Measurements from ENCODE around the gene DHDH. TPM values are rescaled to one million over a fixed set of nuclear protein-coding genes. Genes with fewer than 3 reads are reported as not detected.

The DHDH gene
- total and polyA plus RNA-seq, 2 of the 13 experiments (the other 11 are each of a cell fraction or from before 2014, with no cell fraction given) = 0.13 to 0.91 TPM

DNA sequence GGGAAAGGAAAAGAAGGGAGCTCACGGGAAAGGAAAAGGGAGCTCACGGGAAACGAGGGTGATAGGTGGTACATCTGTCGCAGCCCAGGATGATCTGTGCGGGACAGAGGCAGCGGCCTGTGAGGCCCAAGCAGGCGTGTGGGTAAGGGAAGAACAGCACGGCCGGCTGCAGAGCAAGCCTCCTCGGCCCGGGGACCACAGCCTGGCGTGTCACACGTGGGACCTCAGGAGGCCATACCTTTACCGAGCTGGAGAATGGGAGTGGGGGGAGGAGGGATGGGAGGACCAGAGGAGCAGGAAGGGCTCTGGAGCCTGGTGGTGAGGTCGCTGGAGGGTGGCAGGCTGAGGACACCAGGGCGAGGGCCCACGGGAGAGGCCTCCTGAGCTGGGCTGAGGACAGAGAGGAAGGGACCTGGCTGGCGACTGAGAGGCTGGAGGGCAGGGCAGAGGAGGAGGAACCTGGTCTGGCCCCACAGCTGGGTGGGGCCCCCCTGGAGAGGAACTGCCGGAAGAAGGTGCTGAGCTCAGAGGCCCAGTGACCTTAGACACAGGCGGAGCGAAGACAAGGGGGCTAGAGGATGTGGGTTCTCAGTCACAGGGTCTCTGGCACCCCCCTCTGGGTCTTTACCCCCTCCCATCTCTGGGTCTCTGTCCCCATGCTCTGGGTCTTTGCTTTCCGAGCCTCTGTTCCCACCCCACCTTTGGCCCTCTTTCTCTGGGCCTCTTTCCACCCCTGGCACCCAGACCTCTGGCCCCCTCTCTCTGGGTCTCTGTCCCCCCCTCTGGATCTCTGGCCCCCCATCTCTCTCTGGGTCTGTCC lies 28.7 kb downstream of the DHDH start (continued):
- TF ChIP-seq JUND (CRISPR knock-in tag; IDR thresholded peaks at IDR 0.05) = no peak
- TF ChIP-seq ZSCAN9 (CRISPR knock-in tag; IDR thresholded peaks at IDR 0.05; ENCODE audit: borderline replicate concordance) = peak; percentile 75
- TF ChIP-seq, protein P1, sequence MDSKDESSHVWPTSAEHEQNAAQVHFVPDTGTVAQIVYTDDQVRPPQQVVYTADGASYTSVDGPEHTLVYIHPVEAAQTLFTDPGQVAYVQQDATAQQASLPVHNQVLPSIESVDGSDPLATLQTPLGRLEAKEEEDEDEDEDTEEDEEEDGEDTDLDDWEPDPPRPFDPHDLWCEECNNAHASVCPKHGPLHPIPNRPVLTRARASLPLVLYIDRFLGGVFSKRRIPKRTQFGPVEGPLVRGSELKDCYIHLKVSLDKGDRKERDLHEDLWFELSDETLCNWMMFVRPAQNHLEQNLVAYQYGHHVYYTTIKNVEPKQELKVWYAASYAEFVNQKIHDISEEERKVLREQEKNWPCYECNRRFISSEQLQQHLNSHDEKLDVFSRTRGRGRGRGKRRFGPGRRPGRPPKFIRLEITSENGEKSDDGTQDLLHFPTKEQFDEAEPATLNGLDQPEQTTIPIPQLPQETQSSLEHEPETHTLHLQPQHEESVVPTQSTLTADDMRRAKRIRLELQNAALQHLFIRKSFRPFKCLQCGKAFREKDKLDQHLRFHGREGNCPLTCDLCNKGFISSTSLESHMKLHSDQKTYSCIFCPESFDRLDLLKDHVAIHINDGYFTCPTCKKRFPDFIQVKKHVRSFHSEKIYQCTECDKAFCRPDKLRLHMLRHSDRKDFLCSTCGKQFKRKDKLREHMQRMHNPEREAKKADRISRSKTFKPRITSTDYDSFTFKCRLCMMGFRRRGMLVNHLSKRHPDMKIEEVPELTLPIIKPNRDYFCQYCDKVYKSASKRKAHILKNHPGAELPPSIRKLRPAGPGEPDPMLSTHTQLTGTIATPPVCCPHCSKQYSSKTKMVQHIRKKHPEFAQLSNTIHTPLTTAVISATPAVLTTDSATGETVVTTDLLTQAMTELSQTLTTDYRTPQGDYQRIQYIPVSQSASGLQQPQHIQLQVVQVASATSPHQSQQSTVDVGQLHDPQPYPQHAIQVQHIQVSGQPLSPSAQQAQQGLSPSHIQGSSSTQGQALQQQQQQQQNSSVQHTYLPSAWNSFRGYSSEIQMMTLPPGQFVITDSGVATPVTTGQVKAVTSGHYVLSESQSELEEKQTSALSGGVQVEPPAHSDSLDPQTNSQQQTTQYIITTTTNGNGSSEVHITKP (CRISPR knock-in tag; IDR thresholded peaks at IDR 0.05; ENCODE audit: low read depth) = no peak
- TF ChIP-seq HNRNPH1 (optimal IDR thresholded peaks at IDR 0.05; ENCODE audit: low read depth, low read length) = peak; percentile 97
- no peak for TF ChIP-seq SNRNP70 (IDR thresholded peaks at IDR 0.05; ENCODE audit: low read depth, low read length)
- peak; percentile 30; the same call in 1 of the 2 replicates for TF ChIP-seq PHF21A (CRISPR knock-in tag; IDR thresholded peaks at IDR 0.05)
- TF ChIP-seq, protein P2, sequence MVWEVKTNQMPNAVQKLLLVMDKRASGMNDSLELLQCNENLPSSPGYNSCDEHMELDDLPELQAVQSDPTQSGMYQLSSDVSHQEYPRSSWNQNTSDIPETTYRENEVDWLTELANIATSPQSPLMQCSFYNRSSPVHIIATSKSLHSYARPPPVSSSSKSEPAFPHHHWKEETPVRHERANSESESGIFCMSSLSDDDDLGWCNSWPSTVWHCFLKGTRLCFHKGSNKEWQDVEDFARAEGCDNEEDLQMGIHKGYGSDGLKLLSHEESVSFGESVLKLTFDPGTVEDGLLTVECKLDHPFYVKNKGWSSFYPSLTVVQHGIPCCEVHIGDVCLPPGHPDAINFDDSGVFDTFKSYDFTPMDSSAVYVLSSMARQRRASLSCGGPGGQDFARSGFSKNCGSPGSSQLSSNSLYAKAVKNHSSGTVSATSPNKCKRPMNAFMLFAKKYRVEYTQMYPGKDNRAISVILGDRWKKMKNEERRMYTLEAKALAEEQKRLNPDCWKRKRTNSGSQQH (CRISPR knock-in tag; IDR thresholded peaks at IDR 0.05; ENCODE audit: low read depth) = peak; percentile 45; the same call in 1 of the 2 replicates
- TF ChIP-seq, protein P3, sequence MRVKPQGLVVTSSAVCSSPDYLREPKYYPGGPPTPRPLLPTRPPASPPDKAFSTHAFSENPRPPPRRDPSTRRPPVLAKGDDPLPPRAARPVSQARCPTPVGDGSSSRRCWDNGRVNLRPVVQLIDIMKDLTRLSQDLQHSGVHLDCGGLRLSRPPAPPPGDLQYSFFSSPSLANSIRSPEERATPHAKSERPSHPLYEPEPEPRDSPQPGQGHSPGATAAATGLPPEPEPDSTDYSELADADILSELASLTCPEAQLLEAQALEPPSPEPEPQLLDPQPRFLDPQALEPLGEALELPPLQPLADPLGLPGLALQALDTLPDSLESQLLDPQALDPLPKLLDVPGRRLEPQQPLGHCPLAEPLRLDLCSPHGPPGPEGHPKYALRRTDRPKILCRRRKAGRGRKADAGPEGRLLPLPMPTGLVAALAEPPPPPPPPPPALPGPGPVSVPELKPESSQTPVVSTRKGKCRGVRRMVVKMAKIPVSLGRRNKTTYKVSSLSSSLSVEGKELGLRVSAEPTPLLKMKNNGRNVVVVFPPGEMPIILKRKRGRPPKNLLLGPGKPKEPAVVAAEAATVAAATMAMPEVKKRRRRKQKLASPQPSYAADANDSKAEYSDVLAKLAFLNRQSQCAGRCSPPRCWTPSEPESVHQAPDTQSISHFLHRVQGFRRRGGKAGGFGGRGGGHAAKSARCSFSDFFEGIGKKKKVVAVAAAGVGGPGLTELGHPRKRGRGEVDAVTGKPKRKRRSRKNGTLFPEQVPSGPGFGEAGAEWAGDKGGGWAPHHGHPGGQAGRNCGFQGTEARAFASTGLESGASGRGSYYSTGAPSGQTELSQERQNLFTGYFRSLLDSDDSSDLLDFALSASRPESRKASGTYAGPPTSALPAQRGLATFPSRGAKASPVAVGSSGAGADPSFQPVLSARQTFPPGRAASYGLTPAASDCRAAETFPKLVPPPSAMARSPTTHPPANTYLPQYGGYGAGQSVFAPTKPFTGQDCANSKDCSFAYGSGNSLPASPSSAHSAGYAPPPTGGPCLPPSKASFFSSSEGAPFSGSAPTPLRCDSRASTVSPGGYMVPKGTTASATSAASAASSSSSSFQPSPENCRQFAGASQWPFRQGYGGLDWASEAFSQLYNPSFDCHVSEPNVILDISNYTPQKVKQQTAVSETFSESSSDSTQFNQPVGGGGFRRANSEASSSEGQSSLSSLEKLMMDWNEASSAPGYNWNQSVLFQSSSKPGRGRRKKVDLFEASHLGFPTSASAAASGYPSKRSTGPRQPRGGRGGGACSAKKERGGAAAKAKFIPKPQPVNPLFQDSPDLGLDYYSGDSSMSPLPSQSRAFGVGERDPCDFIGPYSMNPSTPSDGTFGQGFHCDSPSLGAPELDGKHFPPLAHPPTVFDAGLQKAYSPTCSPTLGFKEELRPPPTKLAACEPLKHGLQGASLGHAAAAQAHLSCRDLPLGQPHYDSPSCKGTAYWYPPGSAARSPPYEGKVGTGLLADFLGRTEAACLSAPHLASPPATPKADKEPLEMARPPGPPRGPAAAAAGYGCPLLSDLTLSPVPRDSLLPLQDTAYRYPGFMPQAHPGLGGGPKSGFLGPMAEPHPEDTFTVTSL (CRISPR knock-in tag; IDR thresholded peaks at IDR 0.05; ENCODE audit: borderline replicate concordance) = no peak
- no peak for TF ChIP-seq SOX6 (IDR thresholded peaks at IDR 0.05)
- peak; percentile 58 for TF ChIP-seq SOX6 (CRISPR knock-in tag; IDR thresholded peaks at IDR 0.05)
- TF ChIP-seq ZNF496 (CRISPR knock-in tag; IDR thresholded peaks at IDR 0.05; ENCODE audit: insufficient replicate concordance) = no peak
- no peak for TF ChIP-seq ZNF570 (CRISPR knock-in tag; IDR thresholded peaks at IDR 0.05; ENCODE audit: borderline replicate concordance)
- TF ChIP-seq, protein P4, sequence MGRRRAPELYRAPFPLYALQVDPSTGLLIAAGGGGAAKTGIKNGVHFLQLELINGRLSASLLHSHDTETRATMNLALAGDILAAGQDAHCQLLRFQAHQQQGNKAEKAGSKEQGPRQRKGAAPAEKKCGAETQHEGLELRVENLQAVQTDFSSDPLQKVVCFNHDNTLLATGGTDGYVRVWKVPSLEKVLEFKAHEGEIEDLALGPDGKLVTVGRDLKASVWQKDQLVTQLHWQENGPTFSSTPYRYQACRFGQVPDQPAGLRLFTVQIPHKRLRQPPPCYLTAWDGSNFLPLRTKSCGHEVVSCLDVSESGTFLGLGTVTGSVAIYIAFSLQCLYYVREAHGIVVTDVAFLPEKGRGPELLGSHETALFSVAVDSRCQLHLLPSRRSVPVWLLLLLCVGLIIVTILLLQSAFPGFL (CRISPR knock-in tag; IDR thresholded peaks at IDR 0.05) = no peak
- TF ChIP-seq CREB1 (IDR thresholded peaks at IDR 0.05) = no peak
- TF ChIP-seq CREB1 (CRISPR knock-in tag; IDR thresholded peaks at IDR 0.05) = no peak
- TF ChIP-seq ZNF850 (CRISPR knock-in tag; conservative IDR thresholded peaks at IDR 0.05) = no peak
- TF ChIP-seq KLF12 (CRISPR knock-in tag; IDR thresholded peaks at IDR 0.05; ENCODE audit: borderline replicate concordance) = peak; percentile 80; the same call in 1 of the 2 replicates
- no peak for TF ChIP-seq ATM (IDR thresholded peaks at IDR 0.05; ENCODE audit: borderline replicate concordance)
